ENCODE results near the gene CEMIP. TPM values are rescaled to one million over a fixed set of nuclear protein-coding genes. Genes with fewer than 3 reads are reported as not detected.

The CEMIP gene
- total and polyA plus RNA-seq, 2 of the 4 experiments (the other 2 are of a cell fraction) = 63.8 to 78.0 TPM

DNA sequence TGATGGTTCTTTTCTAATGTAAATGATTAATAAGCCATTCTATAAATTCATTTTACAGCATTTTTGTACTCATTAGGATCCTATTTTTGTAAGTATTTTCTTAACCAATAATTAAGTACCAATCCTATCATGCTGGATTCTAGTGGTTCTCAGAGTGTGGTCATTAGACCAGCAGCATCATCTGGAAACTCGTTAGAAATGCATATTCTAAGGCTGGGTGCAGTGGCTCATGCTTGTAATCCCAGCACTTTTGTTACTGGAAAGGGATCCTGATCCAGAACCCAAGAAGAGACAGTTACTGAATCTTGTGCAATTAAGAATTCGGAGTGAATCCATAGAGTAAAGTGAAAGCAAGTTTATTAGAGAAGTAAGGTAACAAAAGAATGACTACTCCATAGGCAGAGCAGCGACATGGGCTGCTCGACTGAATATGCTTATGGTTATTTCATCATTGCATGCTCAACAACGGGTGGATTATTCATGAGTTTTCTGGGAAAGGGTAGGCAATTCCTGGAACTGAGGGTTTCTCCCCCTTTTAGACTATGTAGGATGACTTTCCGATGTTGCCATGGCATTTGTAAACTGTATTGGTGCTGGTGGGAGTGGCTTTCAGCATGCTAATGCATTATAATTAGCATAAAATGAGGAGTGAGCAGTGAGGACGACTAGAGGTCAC lies 9.9 kb upstream of the CEMIP start:
- no peak overlapping the region for H3K4me3 ChIP-seq (ENCODE audit: insufficient read depth, low read depth, low read length)
- H2AFZ ChIP-seq (replicated peaks; ENCODE audit: low read length, poor library complexity) = no peak overlapping the region
- no peaks in the 10 kb centered on the region for H3K36me3 ChIP-seq (ENCODE audit: control insufficient read depth, insufficient read depth, low read length)
- ChIA-PET CTCF (no interaction called here), POLR2A (ENCODE audit: unreplicated experiment) (no interaction called here)
- no peak overlapping the region for H3K56ac ChIP-seq (ENCODE audit: extremely low read depth, insufficient read depth, low read length)
- H3K79me1 ChIP-seq (ENCODE audit: low read depth in 1 of 2, low read length in 2 of 2) = no peaks in the 10 kb centered on the region
- TF ChIP-seq FOS (IDR thresholded peaks at IDR 0.05; ENCODE audit: low read depth, low read length) = no peak
- TF ChIP-seq ELK1 (IDR thresholded peaks at IDR 0.05; ENCODE audit: borderline replicate concordance, low read depth, low read length) = no peak
- TF ChIP-seq MXI1 (IDR thresholded peaks at IDR 0.05; ENCODE audit: borderline replicate concordance, low read depth, low read length) = no peak
- no peak for TF ChIP-seq USF2 (IDR thresholded peaks at IDR 0.05; ENCODE audit: low read depth, low read length)
- TF ChIP-seq RAD21 (IDR thresholded peaks at IDR 0.05; ENCODE audit: low read length) = no peak
- no peak for TF ChIP-seq MAZ (IDR thresholded peaks at IDR 0.05; ENCODE audit: borderline replicate concordance, low read depth, low read length)
- TF ChIP-seq, protein P1, sequence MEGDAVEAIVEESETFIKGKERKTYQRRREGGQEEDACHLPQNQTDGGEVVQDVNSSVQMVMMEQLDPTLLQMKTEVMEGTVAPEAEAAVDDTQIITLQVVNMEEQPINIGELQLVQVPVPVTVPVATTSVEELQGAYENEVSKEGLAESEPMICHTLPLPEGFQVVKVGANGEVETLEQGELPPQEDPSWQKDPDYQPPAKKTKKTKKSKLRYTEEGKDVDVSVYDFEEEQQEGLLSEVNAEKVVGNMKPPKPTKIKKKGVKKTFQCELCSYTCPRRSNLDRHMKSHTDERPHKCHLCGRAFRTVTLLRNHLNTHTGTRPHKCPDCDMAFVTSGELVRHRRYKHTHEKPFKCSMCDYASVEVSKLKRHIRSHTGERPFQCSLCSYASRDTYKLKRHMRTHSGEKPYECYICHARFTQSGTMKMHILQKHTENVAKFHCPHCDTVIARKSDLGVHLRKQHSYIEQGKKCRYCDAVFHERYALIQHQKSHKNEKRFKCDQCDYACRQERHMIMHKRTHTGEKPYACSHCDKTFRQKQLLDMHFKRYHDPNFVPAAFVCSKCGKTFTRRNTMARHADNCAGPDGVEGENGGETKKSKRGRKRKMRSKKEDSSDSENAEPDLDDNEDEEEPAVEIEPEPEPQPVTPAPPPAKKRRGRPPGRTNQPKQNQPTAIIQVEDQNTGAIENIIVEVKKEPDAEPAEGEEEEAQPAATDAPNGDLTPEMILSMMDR (conservative IDR thresholded peaks at IDR 0.05; ENCODE audit: low read depth, low read length) = no peak
- TF ChIP-seq SMC3 (IDR thresholded peaks at IDR 0.05; ENCODE audit: low read depth, low read length) = no peak
- TF ChIP-seq RFX5 (IDR thresholded peaks at IDR 0.05; ENCODE audit: low read depth, low read length) = no peak
- TF ChIP-seq CEBPB (IDR thresholded peaks at IDR 0.05; ENCODE audit: low read depth, low read length) = no peak
- TF ChIP-seq CHD1 (IDR thresholded peaks at IDR 0.05; ENCODE audit: low read depth, low read length) = no peak
- TF ChIP-seq NFE2L2 (IDR thresholded peaks at IDR 0.05; ENCODE audit: low read depth, low read length) = no peak
- no peak for TF ChIP-seq RCOR1 (IDR thresholded peaks at IDR 0.05; ENCODE audit: insufficient replicate concordance, low read length)
- TF ChIP-seq MAFK (IDR thresholded peaks at IDR 0.05; ENCODE audit: low read depth, low read length) = no peak
- BruUV-seq (replicated peaks) = no TSS peak
- no peak overlapping the region for H2BK20ac ChIP-seq (ENCODE audit: low read depth, low read length)
- dilution Hi-C loops (cut with HindIII; ENCODE audit: low sequenced_read_pairs, unreplicated experiment) = no loop called here
- no peak overlapping the region for H2AK5ac ChIP-seq (ENCODE audit: low read depth, low read length)
- no peak overlapping the region for H3K18ac ChIP-seq (ENCODE audit: low read depth, low read length)
- H3K14ac ChIP-seq (replicated peaks; ENCODE audit: low read depth, low read length) = no peak overlapping the region
- in situ Hi-C loops (cut with MboI; ENCODE audit: low sequenced_read_pairs) = no loop called here
- H3K23ac ChIP-seq (ENCODE audit: low read depth, low read length) = no peak overlapping the region
- no peak overlapping the region for H2BK120ac ChIP-seq (ENCODE audit: low read depth, low read length)
- H4K20me1 ChIP-seq (ENCODE audit: insufficient read depth, low read length) = no peaks in the 10 kb centered on the region
- no peaks in the 10 kb centered on the region for H3K9me1 ChIP-seq (ENCODE audit: insufficient read depth, low read length)
- no peak for ATAC-seq (ENCODE audit: low read depth)
- no peak overlapping the region for H3K4ac ChIP-seq (ENCODE audit: low read depth, low read length)
- no peak overlapping the region for H3K4me2 ChIP-seq (ENCODE audit: low read depth, low read length)
- DNase-seq = no peak
- WGBS, 2 experiments (ENCODE audit: extremely low coverage in 2 of 2, insufficient read length in 1 of 2) = 100% methylated on average over 1 of the region's 7 CpGs; no CpG with 5 or more reads in 1 of the 2 experiments
- no peaks in the 10 kb centered on the region for H3K27me3 ChIP-seq (ENCODE audit: control insufficient read depth, insufficient read depth, low read length)
- H4K8ac ChIP-seq (ENCODE audit: low read depth in 2 of 2, low read length in 2 of 2) = no peak overlapping the region
- H3K9ac ChIP-seq (ENCODE audit: low read depth, low read length) = no peak overlapping the region
- intact Hi-C loops (cut with micrococcal nuclease) = no loop called here
- H2BK5ac ChIP-seq (ENCODE audit: low read depth, low read length, poor library complexity, severe bottlenecking) = no peak overlapping the region
- H3K27ac ChIP-seq (ENCODE audit: insufficient read depth, low read length) = no peak overlapping the region
- no peaks in the 10 kb centered on the region for H3K9me3 ChIP-seq (ENCODE audit: control insufficient read depth, insufficient read depth, low read length)
- no peak overlapping the region for H2BK15ac ChIP-seq (ENCODE audit: low read depth, low read length)
- peaks cover 2% of the 10 kb centered on the region; the same call in 1 of the 2 replicates for H3K4me1 ChIP-seq (ENCODE audit: control insufficient read depth, insufficient read depth, low read length)
- no peak overlapping the region for H2AK9ac ChIP-seq (replicated peaks; ENCODE audit: low read depth, low read length, poor library complexity)
- no peak overlapping the region for H4K91ac ChIP-seq (ENCODE audit: insufficient read depth, low read depth, low read length)
- no peak overlapping the region for H4K5ac ChIP-seq (ENCODE audit: low read depth, low read length)

All from IMR-90 (cell line).